ENCODE measurements around the gene COL4A3. TPM values are rescaled to one million over a fixed set of nuclear protein-coding genes. Genes with fewer than 3 reads are reported as not detected.

The COL4A3 gene
- total RNA-seq, 1 experiment from 2014 or later: 17.6 TPM

DNA sequence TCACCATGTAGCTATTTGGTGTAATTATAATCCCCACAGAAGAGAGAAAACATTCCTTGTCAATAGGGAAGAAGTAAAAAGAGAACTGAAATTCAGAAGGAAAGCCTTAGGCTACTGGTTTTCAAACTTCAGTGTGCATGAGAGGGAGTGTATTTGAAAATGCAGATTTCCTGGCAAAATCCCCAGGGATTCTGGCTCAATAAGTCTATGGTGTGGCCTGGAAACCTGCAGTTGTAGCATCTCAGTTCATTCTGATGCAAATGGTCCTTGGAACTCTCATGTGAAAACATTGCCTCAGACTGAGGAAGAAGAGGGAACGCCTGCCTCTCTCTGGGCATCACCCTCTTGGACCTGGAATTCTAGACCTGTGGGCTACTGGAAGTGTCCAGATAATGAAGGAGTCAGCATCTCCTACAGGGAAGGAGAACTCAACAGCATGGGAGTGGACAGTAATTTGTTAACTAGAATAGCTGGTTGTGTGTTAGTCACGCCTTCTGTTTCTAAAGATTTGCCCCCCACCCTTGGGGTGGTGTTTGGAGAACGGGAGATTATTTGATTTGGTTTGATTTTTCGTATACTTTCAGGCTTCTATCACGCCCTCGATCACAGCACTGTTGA, 21.3 kb downstream of the COL4A3 start:
- H3K4me1 Mint-ChIP-seq (ENCODE audit: low read depth, unreplicated experiment): peaks cover 70% of the 10 kb centered on the region
- H3K9me3 Mint-ChIP-seq (ENCODE audit: low read depth, unreplicated experiment): no peaks in the 10 kb centered on the region
- intact Hi-C loops (cut with micrococcal nuclease; ENCODE audit: unreplicated experiment): no loop called here
- CTCF ChIA-PET: no interaction called here
- no peak overlapping the region for H3K27ac Mint-ChIP-seq (ENCODE audit: unreplicated experiment)
- no peaks in the 10 kb centered on the region for H3K27me3 Mint-ChIP-seq (ENCODE audit: unreplicated experiment)
- BruUV-seq (replicated peaks): no TSS peak
- H3K36me3 Mint-ChIP-seq (ENCODE audit: insufficient read depth, unreplicated experiment): peaks cover 4% of the 10 kb centered on the region
- no peak for DNase-seq
- TF ChIP-seq CTCF (IDR thresholded peaks at IDR 0.05; ENCODE audit: unreplicated experiment): no peak
- H3K4me3 Mint-ChIP-seq (ENCODE audit: low read depth, unreplicated experiment): no peak overlapping the region

DNA sequence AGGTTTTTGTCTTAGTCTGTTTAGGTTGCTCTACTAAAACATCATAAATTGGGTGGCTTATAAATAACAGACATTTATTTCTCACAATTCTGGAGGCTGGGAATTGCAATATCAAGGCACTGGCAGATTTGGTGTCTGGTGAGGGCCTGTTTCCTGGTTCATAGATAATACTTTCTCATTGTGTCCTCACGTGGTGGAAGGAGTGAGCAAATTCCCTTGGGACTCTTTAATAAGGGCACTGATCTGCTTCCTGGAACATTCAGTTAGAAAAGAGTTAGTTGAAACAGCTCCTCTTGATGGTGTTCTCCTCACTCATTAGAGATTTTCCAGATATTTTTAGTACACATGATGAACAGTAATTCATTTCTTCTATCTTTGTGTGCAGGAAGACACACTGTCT, 22.3 kb downstream of the COL4A3 start:
- intact Hi-C loops (cut with micrococcal nuclease; ENCODE audit: unreplicated experiment): no loop called here
- peaks cover 64% of the 10 kb centered on the region for H3K4me1 Mint-ChIP-seq (ENCODE audit: low read depth, unreplicated experiment)
- peaks cover 4% of the 10 kb centered on the region for H3K36me3 Mint-ChIP-seq (ENCODE audit: insufficient read depth, unreplicated experiment)
- no peak for TF ChIP-seq CTCF (IDR thresholded peaks at IDR 0.05; ENCODE audit: unreplicated experiment)
- no peaks in the 10 kb centered on the region for H3K27me3 Mint-ChIP-seq (ENCODE audit: unreplicated experiment)
- H3K4me3 Mint-ChIP-seq (ENCODE audit: low read depth, unreplicated experiment): no peak overlapping the region
- CTCF ChIA-PET: no interaction called here
- H3K9me3 Mint-ChIP-seq (ENCODE audit: low read depth, unreplicated experiment): no peaks in the 10 kb centered on the region
- BruUV-seq (replicated peaks): no TSS peak
- DNase-seq: no peak
- H3K27ac Mint-ChIP-seq (ENCODE audit: unreplicated experiment): no peak overlapping the region

DNA sequence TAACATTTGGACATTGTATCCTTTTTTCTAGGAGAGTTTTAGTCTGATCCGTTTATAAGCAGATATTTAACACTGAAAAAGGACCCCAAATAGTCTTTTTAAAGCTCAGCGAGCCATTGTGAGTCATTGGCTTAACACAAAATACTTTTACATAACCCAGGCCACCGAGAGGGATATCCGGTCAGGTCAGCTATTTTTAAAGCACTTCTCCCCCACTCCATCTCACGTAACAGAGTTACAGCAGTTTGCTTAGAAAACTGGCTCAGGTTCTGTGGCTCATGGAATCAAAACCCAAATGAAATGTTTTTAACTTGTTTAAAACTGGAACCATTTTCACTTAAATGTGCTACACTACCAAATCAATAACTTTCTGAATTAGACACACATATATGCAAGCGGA, 23.9 kb downstream of the COL4A3 start:
- H3K27ac Mint-ChIP-seq (ENCODE audit: unreplicated experiment): no peak overlapping the region
- intact Hi-C loops (cut with micrococcal nuclease; ENCODE audit: unreplicated experiment): no loop called here
- CTCF ChIA-PET: interaction anchor here (0.7 to 0.9 kb wide), 2 partner anchors 50 to 382 kb away, joined by 3 to 4 read pairs; no protein-coding TSS in a partner anchor
- BruUV-seq (replicated peaks): no TSS peak
- no peak for TF ChIP-seq CTCF (IDR thresholded peaks at IDR 0.05; ENCODE audit: unreplicated experiment)
- H3K27me3 Mint-ChIP-seq (ENCODE audit: unreplicated experiment): no peaks in the 10 kb centered on the region
- DNase-seq: peak; percentile 27
- peaks cover 57% of the 10 kb centered on the region for H3K4me1 Mint-ChIP-seq (ENCODE audit: low read depth, unreplicated experiment)
- H3K9me3 Mint-ChIP-seq (ENCODE audit: low read depth, unreplicated experiment): no peaks in the 10 kb centered on the region
- no peak overlapping the region for H3K4me3 Mint-ChIP-seq (ENCODE audit: low read depth, unreplicated experiment)
- peaks cover 4% of the 10 kb centered on the region for H3K36me3 Mint-ChIP-seq (ENCODE audit: insufficient read depth, unreplicated experiment)

DNA sequence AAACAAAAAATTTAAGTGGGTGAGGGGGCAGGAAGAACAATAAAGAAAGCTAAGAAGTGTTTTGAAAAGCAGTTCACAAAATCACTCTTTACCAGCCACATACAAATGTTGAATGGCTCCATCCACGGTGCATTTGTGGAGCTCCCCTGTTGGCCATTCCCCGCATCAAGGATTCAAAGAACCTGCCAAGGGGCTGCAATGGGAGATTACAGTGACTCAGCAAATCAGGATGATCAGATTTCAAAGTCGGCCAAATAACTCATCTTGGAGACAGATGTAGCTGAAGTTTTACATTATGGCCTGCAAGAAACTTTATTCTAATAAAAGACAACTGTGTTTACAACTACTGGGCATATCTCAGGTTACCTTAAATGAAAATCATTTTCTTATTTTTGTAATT, 26.9 kb downstream of the COL4A3 start:
- CTCF ChIA-PET: no interaction called here
- TF ChIP-seq CTCF (IDR thresholded peaks at IDR 0.05; ENCODE audit: unreplicated experiment): no peak
- H3K9me3 Mint-ChIP-seq (ENCODE audit: low read depth, unreplicated experiment): no peaks in the 10 kb centered on the region
- intact Hi-C loops (cut with micrococcal nuclease; ENCODE audit: unreplicated experiment): no loop called here
- H3K4me1 Mint-ChIP-seq (ENCODE audit: low read depth, unreplicated experiment): peaks cover 32% of the 10 kb centered on the region
- no peaks in the 10 kb centered on the region for H3K36me3 Mint-ChIP-seq (ENCODE audit: insufficient read depth, unreplicated experiment)
- no peak for DNase-seq
- no peak overlapping the region for H3K4me3 Mint-ChIP-seq (ENCODE audit: low read depth, unreplicated experiment)
- no peak overlapping the region for H3K27ac Mint-ChIP-seq (ENCODE audit: unreplicated experiment)
- no TSS peak for BruUV-seq (replicated peaks)
- H3K27me3 Mint-ChIP-seq (ENCODE audit: unreplicated experiment): no peaks in the 10 kb centered on the region
